ENCODE results near the gene AP2A1. TPM values are rescaled to one million over a fixed set of nuclear protein-coding genes. Genes with fewer than 3 reads are reported as not detected.

AP2A1 gene
- total RNA-seq, 4 donors from 2014 or later = 94.2 to 142 (median 131) TPM

DNA sequence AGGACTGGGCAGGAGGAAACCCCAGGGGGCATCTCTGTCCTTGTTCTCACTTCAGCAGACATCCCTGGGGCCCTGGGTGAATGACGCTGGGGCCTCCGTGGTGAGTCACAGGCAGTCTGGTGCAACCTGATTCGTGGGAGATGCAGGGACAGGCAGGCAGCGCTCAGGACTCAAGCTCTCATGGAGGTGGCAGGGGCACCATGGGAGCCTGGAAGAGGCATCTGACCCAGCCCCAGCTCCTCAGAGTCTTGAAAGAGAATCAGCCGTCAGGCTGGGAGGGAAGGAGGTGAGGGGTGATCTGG lies 70.2 kb downstream of the AP2A1 start:
- Histone ChIP-seq H3K27ac (peak overlapping the region in 3 of 4 donors; percentile 89 to 96 (median 94)), H3K27me3 (no peaks in the 10 kb centered on the region), H3K4me1 (peaks cover 21 to 26% of the 10 kb centered on the region in 2 donors), H3K9me3 (no peaks in the 10 kb centered on the region), H3K36me3 (peaks cover 0 to 75% of the 10 kb centered on the region in 2 donors), H3K4me3 (no peak overlapping the region)
- no peak for DNase-seq
- intact Hi-C loops (cut with DNase I; ENCODE audit: low total_unique reads) (no loop called here), in situ Hi-C loops (cut with MboI; ENCODE audit: low sequenced_read_pairs in 4 of 4) (no loop called here)
- no peak for TF ChIP-seq POLR2A (IDR thresholded peaks at IDR 0.05)
- TF ChIP-seq, protein P1, sequence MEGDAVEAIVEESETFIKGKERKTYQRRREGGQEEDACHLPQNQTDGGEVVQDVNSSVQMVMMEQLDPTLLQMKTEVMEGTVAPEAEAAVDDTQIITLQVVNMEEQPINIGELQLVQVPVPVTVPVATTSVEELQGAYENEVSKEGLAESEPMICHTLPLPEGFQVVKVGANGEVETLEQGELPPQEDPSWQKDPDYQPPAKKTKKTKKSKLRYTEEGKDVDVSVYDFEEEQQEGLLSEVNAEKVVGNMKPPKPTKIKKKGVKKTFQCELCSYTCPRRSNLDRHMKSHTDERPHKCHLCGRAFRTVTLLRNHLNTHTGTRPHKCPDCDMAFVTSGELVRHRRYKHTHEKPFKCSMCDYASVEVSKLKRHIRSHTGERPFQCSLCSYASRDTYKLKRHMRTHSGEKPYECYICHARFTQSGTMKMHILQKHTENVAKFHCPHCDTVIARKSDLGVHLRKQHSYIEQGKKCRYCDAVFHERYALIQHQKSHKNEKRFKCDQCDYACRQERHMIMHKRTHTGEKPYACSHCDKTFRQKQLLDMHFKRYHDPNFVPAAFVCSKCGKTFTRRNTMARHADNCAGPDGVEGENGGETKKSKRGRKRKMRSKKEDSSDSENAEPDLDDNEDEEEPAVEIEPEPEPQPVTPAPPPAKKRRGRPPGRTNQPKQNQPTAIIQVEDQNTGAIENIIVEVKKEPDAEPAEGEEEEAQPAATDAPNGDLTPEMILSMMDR (IDR thresholded peaks at IDR 0.05 in 4 of 5, conservative IDR thresholded peaks at IDR 0.05 in 1 of 5) = no peak
- no peak for ATAC-seq

DNA sequence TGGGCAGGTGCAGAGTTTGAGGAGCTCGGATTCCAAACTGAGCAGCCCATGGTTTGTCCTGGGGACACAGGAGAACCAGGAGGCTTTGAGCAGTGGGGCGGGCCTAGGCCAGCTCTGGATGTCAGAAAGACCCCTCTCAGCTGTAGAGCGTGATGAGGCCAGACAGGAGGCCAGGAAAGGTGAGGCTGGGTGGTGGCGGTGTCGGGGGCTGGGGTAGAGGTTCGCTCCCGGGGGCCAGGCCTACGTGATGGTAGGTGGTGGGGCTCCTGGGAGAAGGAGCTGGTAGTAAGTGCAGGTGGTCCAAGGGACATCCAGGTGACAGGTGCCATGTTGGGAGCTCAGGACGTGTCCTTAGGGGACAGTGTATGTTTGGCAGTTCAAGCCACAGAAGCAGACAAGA lies 70.6 kb downstream of the AP2A1 start:
- Histone ChIP-seq H3K36me3 (peaks cover 0 to 70% of the 10 kb centered on the region in 2 donors), H3K4me1 (peaks cover 21 to 25% of the 10 kb centered on the region in 2 donors), H3K9me3 (no peaks in the 10 kb centered on the region), H3K27me3 (no peaks in the 10 kb centered on the region), H3K27ac (peak overlapping the region; percentile 79 to 96 (median 92)), H3K4me3 (no peak overlapping the region)
- intact Hi-C loops (cut with DNase I; ENCODE audit: low total_unique reads) (no loop called here), in situ Hi-C loops (cut with MboI; ENCODE audit: low sequenced_read_pairs in 4 of 4) (no loop called here)
- DNase-seq (no peak), ATAC-seq (no peak)
- TF ChIP-seq, protein P1 (IDR thresholded peaks at IDR 0.05 in 4 of 5, conservative IDR thresholded peaks at IDR 0.05 in 1 of 5) = no peak
- no peak for TF ChIP-seq POLR2A (IDR thresholded peaks at IDR 0.05)

DNA sequence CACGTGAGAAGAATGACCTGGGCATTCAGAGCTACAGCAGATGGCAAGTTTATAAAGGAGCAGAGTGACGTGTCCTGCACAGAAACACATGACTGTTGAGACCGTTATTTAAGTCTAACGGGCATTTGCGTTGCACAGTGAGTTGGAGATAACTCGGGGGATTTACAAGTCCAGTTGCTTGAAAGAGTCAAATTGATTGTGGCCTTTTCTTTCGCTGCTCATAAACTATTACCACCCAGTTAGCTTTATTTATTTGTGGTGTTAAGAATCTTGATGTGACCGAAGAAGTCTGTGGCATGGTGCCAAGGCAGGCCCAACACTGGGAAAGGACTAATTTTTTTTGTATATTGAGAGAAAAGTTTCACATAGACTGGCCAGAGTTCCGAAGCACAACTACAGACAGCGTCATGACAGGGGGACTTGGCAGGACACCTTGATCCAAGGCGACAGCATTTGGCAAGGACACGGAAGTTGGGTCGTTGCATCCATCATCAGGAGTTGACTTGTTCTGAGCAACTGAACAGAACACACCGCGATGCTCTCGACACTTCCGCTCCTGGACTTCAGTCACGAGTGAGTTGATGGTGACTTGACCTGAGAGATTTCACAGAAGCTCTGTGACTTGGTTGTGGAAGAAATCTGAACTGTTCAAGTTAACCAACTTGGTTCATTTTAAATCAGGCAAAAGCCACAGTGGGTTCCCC lies 72.2 kb downstream of the AP2A1 start:
- TF ChIP-seq, protein P1 (IDR thresholded peaks at IDR 0.05 in 4 of 5, conservative IDR thresholded peaks at IDR 0.05 in 1 of 5) = no peak
- no peak for TF ChIP-seq POLR2A (IDR thresholded peaks at IDR 0.05)
- Histone ChIP-seq H3K4me3 (no peak overlapping the region), H3K9me3 (no peaks in the 10 kb centered on the region), H3K27ac (peak overlapping the region; percentile 79 to 96 (median 92)), H3K27me3 (no peaks in the 10 kb centered on the region), H3K36me3 (peaks cover 0 to 65% of the 10 kb centered on the region in 2 donors), H3K4me1 (peaks cover 12 to 15% of the 10 kb centered on the region in 2 donors)
- intact Hi-C loops (cut with DNase I; ENCODE audit: low total_unique reads) (no loop called here), in situ Hi-C loops (cut with MboI; ENCODE audit: low sequenced_read_pairs in 4 of 4) (no loop called here)
- DNase-seq (no peak), ATAC-seq (peak; percentile 17 to 34)

DNA sequence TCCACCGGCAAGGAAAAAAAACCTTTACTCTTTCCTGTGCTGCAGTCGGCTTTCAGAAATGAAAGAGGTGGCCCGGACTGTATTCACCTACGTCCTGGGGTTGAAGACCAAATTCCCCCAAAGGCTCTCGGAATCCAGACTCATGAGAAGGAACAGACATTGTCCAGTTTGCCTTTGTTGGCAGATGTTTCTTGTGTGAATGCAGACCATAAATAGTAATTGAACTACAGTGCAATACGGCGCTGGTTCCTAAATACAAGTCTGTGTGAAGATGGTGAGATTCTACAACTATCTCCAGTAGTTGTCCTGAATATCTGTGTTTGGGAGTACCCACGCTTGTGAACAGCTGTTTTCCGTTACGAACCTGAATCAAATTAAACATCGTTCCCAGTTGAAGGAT lies 72.9 kb downstream of the AP2A1 start:
- peak overlapping the region; percentile 79 to 96 (median 92) for H3K27ac ChIP-seq
- TF ChIP-seq, protein P1 (IDR thresholded peaks at IDR 0.05 in 4 of 5, conservative IDR thresholded peaks at IDR 0.05 in 1 of 5) = no peak
- TF ChIP-seq POLR2A (IDR thresholded peaks at IDR 0.05) = no peak
- DNase-seq = no peak

More for the DNA sequence above, 72.9 kb downstream of the AP2A1 start:
- Histone ChIP-seq H3K4me3 (no peak overlapping the region), H3K9me3 (no peaks in the 10 kb centered on the region), H3K27me3 (no peaks in the 10 kb centered on the region), H3K36me3 (peaks cover 0 to 58% of the 10 kb centered on the region in 2 donors), H3K4me1 (peaks cover 12 to 15% of the 10 kb centered on the region in 2 donors)
- in situ Hi-C loops (cut with MboI; ENCODE audit: low sequenced_read_pairs in 4 of 4) = no loop called here
- intact Hi-C loops (cut with DNase I; ENCODE audit: low total_unique reads) = no loop called here
- no peak for ATAC-seq
